Tibial nerve (tissue), 4 donors: Measurements from ENCODE around the gene PLAAT3.

Experiments
- EP300 ChIP-seq, 2 donors: sonication (generic); formaldehyde crosslinking; IDR thresholded peaks; one replicate each; pipeline ENCODE4 v1.6.1; 2017; ENCODE audit warnings: antibody characterized with exemption in 2 of 2, mild to moderate bottlenecking in 1 of 2
- TF ChIP-seq, protein P1 (sequence below), 5 experiments: fragments of 200-600 bp in 3 of 5; fragments of 450-650 bp in 2 of 5; sonication (generic) in 3 of 5; IDR thresholded peaks; one replicate each; pipeline ENCODE4 v1.5.1; 2016 to 2019; ENCODE audit warnings: antibody characterized with exemption in 5 of 5, mild to moderate bottlenecking in 3 of 5, moderate library complexity in 2 of 5

GRCh38 chr11:63553759-63554158 lies 60.5 kb downstream of the PLAAT3 start:
- TF ChIP-seq, protein P1, sequence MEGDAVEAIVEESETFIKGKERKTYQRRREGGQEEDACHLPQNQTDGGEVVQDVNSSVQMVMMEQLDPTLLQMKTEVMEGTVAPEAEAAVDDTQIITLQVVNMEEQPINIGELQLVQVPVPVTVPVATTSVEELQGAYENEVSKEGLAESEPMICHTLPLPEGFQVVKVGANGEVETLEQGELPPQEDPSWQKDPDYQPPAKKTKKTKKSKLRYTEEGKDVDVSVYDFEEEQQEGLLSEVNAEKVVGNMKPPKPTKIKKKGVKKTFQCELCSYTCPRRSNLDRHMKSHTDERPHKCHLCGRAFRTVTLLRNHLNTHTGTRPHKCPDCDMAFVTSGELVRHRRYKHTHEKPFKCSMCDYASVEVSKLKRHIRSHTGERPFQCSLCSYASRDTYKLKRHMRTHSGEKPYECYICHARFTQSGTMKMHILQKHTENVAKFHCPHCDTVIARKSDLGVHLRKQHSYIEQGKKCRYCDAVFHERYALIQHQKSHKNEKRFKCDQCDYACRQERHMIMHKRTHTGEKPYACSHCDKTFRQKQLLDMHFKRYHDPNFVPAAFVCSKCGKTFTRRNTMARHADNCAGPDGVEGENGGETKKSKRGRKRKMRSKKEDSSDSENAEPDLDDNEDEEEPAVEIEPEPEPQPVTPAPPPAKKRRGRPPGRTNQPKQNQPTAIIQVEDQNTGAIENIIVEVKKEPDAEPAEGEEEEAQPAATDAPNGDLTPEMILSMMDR (IDR thresholded peaks at IDR 0.05): no peak
- TF ChIP-seq EP300 (IDR thresholded peaks at IDR 0.05): no peak
